ENCODE results near the gene KLHDC8A. TPM values are rescaled to one million over a fixed set of nuclear protein-coding genes. Genes with fewer than 3 reads are reported as not detected.

Gene KLHDC8A
- total and polyA plus RNA-seq, 2 of the 13 experiments (the other 11 are each of a cell fraction or from before 2014, with no cell fraction given), result not detected

- TF ChIP-seq SIN3A (IDR thresholded peaks at IDR 0.05; ENCODE audit: borderline replicate concordance, low read depth, low read length), result no peak
- no peak for TF ChIP-seq PRDM4 (CRISPR knock-in tag; IDR thresholded peaks at IDR 0.05; ENCODE audit: borderline replicate concordance)
- TF ChIP-seq U2AF1 (optimal IDR thresholded peaks at IDR 0.05; ENCODE audit: low read depth, low read length), result no peak
- TF ChIP-seq SKI (IDR thresholded peaks at IDR 0.05; ENCODE audit: partially characterized antibody), result no peak
- TF ChIP-seq SIX4 (CRISPR knock-in tag; IDR thresholded peaks at IDR 0.05), result peak; percentile 53
- TF ChIP-seq ZNF292 (CRISPR knock-in tag; IDR thresholded peaks at IDR 0.05; ENCODE audit: borderline replicate concordance, low read depth), result peak; percentile 65; the same call in 1 of the 2 replicates
- no peak for TF ChIP-seq ELF4 (CRISPR knock-in tag; IDR thresholded peaks at IDR 0.05; ENCODE audit: borderline replicate concordance)
- TF ChIP-seq ZNF10 (CRISPR knock-in tag; IDR thresholded peaks at IDR 0.05; ENCODE audit: borderline replicate concordance, low read depth), result no peak
- TF ChIP-seq TEF (CRISPR knock-in tag; IDR thresholded peaks at IDR 0.05), result no peak
- TF ChIP-seq SMAD9 (CRISPR knock-in tag; IDR thresholded peaks at IDR 0.05), result no peak
- peak; percentile 41; the same call in 1 of the 2 replicates for TF ChIP-seq KDM5B (CRISPR knock-in tag; IDR thresholded peaks at IDR 0.05; ENCODE audit: borderline replicate concordance)
- peak; percentile 97 for TF ChIP-seq ATF3 (CRISPR knock-in tag; IDR thresholded peaks at IDR 0.05)
- TF ChIP-seq NFE2L2 (IDR thresholded peaks at IDR 0.05; ENCODE audit: low read length), result no peak
- TF ChIP-seq ZNF777 (CRISPR knock-in tag; IDR thresholded peaks at IDR 0.05), result no peak
- TF ChIP-seq ZNF616 (CRISPR knock-in tag; IDR thresholded peaks at IDR 0.05; ENCODE audit: low read depth), result no peak
- TF ChIP-seq CREBL2 (CRISPR knock-in tag; IDR thresholded peaks at IDR 0.05; ENCODE audit: borderline replicate concordance), result no peak
- TF ChIP-seq KDM4B (CRISPR knock-in tag; IDR thresholded peaks at IDR 0.05), result no peak
- no peak for TF ChIP-seq MEIS1 (CRISPR knock-in tag; IDR thresholded peaks at IDR 0.05; ENCODE audit: borderline replicate concordance)
- TF ChIP-seq ZNF546 (CRISPR knock-in tag; conservative IDR thresholded peaks at IDR 0.05), result no peak
- TF ChIP-seq PATZ1 (CRISPR knock-in tag; IDR thresholded peaks at IDR 0.05), result peak; percentile 67; the same call in 1 of the 2 replicates
- TF ChIP-seq ZHX1 (CRISPR knock-in tag; IDR thresholded peaks at IDR 0.05; ENCODE audit: low read depth), result no peak
These were observed 62.4 kb downstream of the KLHDC8A start (continued) for GRCh38 chr1:205294175-205294917.

All from HepG2 (cell line).